ENCODE data around the gene ZNF70.

GRCh38 chr22:23696326-23696851 is 54.5 kb downstream of the ZNF70 start:
- TF ChIP-seq POLR2A (IDR thresholded peaks at IDR 0.05; ENCODE audit: low read length) (no peak), GATA1 (IDR thresholded peaks at IDR 0.05; ENCODE audit: low read depth, low read length) (no peak)

Data from erythroblast (primary cell).